NCI-H82 treated with DMSO at 0.1 percent for 48 hours (cell line): ENCODE results near the gene ZNF629.

Experiments used
- DNase-seq: peaks from one replicate; lab custom pipeline; 2025; ENCODE audit not compliant: unreplicated experiment; lab: John Stamatoyannopoulos, UW

The ZNF629 gene

GRCh38 chr16:30767767-30768465 is 19.1 kb downstream of the ZNF629 start:
- no peak for DNase-seq

GRCh38 chr16:30766933-30767284 is 20.1 kb downstream of the ZNF629 start:
- no peak for DNase-seq

GRCh38 chr16:30766206-30766932 is 20.6 kb downstream of the ZNF629 start:
- DNase-seq = no peak

GRCh38 chr16:30764816-30765465 is 22.1 kb downstream of the ZNF629 start:
- DNase-seq = no peak

GRCh38 chr16:30764086-30764485 is 22.9 kb downstream of the ZNF629 start:
- no peak for DNase-seq

GRCh38 chr16:30762991-30763725 is 23.8 kb downstream of the ZNF629 start:
- no peak for DNase-seq

GRCh38 chr16:30761928-30762902 is 24.8 kb downstream of the ZNF629 start, which contains the start of the genes CFAP119 and RNF40:
Gene CFAP119, minus strand, starts transcription at chr16:30762062. Its CDS starts 314 bp downstream, at chr16:30761748.
Gene RNF40, plus strand, starts transcription at chr16:30762322. Its CDS starts 224 bp downstream, at chr16:30762546.
- peak; percentile 93 for DNase-seq

- DNase-seq = no peak
Measured at GRCh38 chr16:30761427-30761927, 25.5 kb downstream of the ZNF629 start.

GRCh38 chr16:30760577-30761426 is 26.2 kb downstream of the ZNF629 start:
- no peak for DNase-seq

- DNase-seq = no peak
Measured at GRCh38 chr16:30760001-30760559, 26.9 kb downstream of the ZNF629 start.

GRCh38 chr16:30758988-30759491 is 28.0 kb downstream of the ZNF629 start:
- DNase-seq = no peak

GRCh38 chr16:30757316-30757715 is 29.7 kb downstream of the ZNF629 start:
- no peak for DNase-seq

GRCh38 chr16:30756781-30757100 is 30.3 kb downstream of the ZNF629 start:
- no peak for DNase-seq

- no peak for DNase-seq
Measured at GRCh38 chr16:30755955-30756780, 30.8 kb downstream of the ZNF629 start.

GRCh38 chr16:30753596-30753995 is 33.4 kb downstream of the ZNF629 start:
- no peak for DNase-seq

GRCh38 chr16:30750876-30751465 is 36.0 kb downstream of the ZNF629 start:
- no peak for DNase-seq

- DNase-seq = no peak
Measured at GRCh38 chr16:30750201-30750600, 36.8 kb downstream of the ZNF629 start.
